Prostate gland (tissue), 2 donors: ENCODE measurements around the gene DNAH9. TPM values are rescaled to one million over a fixed set of nuclear protein-coding genes. Genes with fewer than 3 reads are reported as not detected.

Source experiments
- DNase-seq: peaks from one replicate; pipeline ENCODE4 v3.0.0-alpha.2; 2019; ENCODE audit warnings: low spot score
- H3K27ac ChIP-seq, 2 donors: fragments of 200-600 bp; sonication (generic); 2 replicates each; pipeline ENCODE4 v1.5.1; 2017 to 2019
- H3K27me3 ChIP-seq: fragments of 200-600 bp; sonication (generic); replicated peaks from 2 replicates; pipeline ENCODE4 v1.5.1; 2019; ENCODE audit not compliant: insufficient read depth
- H3K36me3 ChIP-seq, 2 donors: fragments of 200-600 bp; sonication (generic); 1 replicate in 1 of 2; 2 replicates in 1 of 2; pipeline versions ENCODE4 v1.5.1 to v1.8.1; 2017 to 2019
- H3K4me1 ChIP-seq: fragments of 200-600 bp; sonication (generic); replicated peaks from 2 replicates; pipeline ENCODE4 v1.5.1; 2019
- H3K4me3 ChIP-seq, 2 donors: fragments of 200-600 bp; sonication (generic); 2 replicates each; pipeline ENCODE4 v1.5.1; 2017 to 2019
- H3K9me3 ChIP-seq: fragments of 200-600 bp; sonication (generic); 2 replicates; pipeline ENCODE4 v1.5.1; 2017
- CTCF ChIP-seq, 4 experiments: fragments of 200-600 bp in 2 of 4; fragments of 450-650 bp in 2 of 4; sonication (generic) in 2 of 4; IDR thresholded peaks; 1 replicate in 3 of 4; 2 replicates in 1 of 4; pipeline ENCODE4 v1.5.1; 2016 to 2019; ENCODE audit warnings: antibody characterized with exemption in 4 of 4, mild to moderate bottlenecking in 2 of 4, moderate library complexity in 2 of 4
- POLR2A ChIP-seq: fragments of 450-650 bp; IDR thresholded peaks from one replicate; pipeline ENCODE4 v1.6.1; 2016; ENCODE audit warnings: antibody characterized with exemption, mild to moderate bottlenecking
- POLR2AphosphoS5 ChIP-seq: sonication (generic); formaldehyde crosslinking; IDR thresholded peaks from one replicate; pipeline ENCODE4 v1.6.1; 2017; ENCODE audit warnings: antibody characterized with exemption
- WGBS: methylation state at CpG from one replicate; pipeline ENCODE4 v1.1.5; 2018; 5-methylcytosine and 5-hydroxymethylcytosine counted together
- intact Hi-C: fragments of 100-400 bp; cut with DNase I; formaldehyde crosslinking; loops from one replicate; pipeline ENCODE4 v1.14.2; 2022
- total RNA-seq, 2 donors: library from RNA; depleted of rRNA; stranded (reverse); fragments of >200 nt; gene quantifications; one replicate each; pipeline ENCODE4 v1.1.0, GENCODE V29; 2016

Gene DNAH9
- total RNA-seq, 2 donors from 2014 or later, result 1.2 to 7.5 TPM

- no peak for DNase-seq
- Histone ChIP-seq H3K36me3 (no peaks in the 10 kb centered on the region), H3K4me1 (no peaks in the 10 kb centered on the region), H3K27ac (no peak overlapping the region), H3K27me3 (no peaks in the 10 kb centered on the region), H3K9me3 (no peaks in the 10 kb centered on the region), H3K4me3 (no peak overlapping the region)
- intact Hi-C loops, result loop anchor here (1.0 kb wide), 1 partner anchor 41 kb away; no protein-coding TSS in a partner anchor
- TF ChIP-seq POLR2AphosphoS5 (no peak), CTCF (IDR thresholded peaks at IDR 0.05) (no peak), POLR2A (no peak)
- WGBS, result 33% methylated on average over 4 of the region's 4 CpGs
Observed at GRCh38 chr17:11742886-11743285, 144.6 kb downstream of the DNAH9 start.

- intact Hi-C loops, result no loop called here
- DNase-seq, result no peak
Observed at GRCh38 chr17:11744696-11745095, 146.4 kb downstream of the DNAH9 start.

GRCh38 chr17:11747441-11747840, 149.2 kb downstream of the DNAH9 start:
- intact Hi-C loops, result no loop called here
- WGBS, result 91% methylated on average over 7 of the region's 7 CpGs
- H3K9me3 ChIP-seq, result no peaks in the 10 kb centered on the region
- no peak for DNase-seq
- H3K4me1 ChIP-seq, result no peaks in the 10 kb centered on the region
- no peak for TF ChIP-seq POLR2AphosphoS5
- TF ChIP-seq CTCF (IDR thresholded peaks at IDR 0.05), result no peak
- no peak for TF ChIP-seq POLR2A
- H3K36me3 ChIP-seq, result no peaks in the 10 kb centered on the region
- H3K27ac ChIP-seq, result no peak overlapping the region
- H3K27me3 ChIP-seq, result no peaks in the 10 kb centered on the region
- no peak overlapping the region for H3K4me3 ChIP-seq

More at GRCh38 chr17:11744696-11745095, 146.4 kb downstream of the DNAH9 start:
- Histone ChIP-seq H3K9me3 (no peaks in the 10 kb centered on the region), H3K4me1 (no peaks in the 10 kb centered on the region), H3K4me3 (no peak overlapping the region), H3K36me3 (no peaks in the 10 kb centered on the region), H3K27ac (no peak overlapping the region), H3K27me3 (no peaks in the 10 kb centered on the region)
- TF ChIP-seq POLR2AphosphoS5, result no peak
- no peak for TF ChIP-seq POLR2A
- no peak for TF ChIP-seq CTCF (IDR thresholded peaks at IDR 0.05)
- 97% methylated on average over 11 of the region's 11 CpGs for WGBS

- Histone ChIP-seq H3K27ac (no peak overlapping the region), H3K27me3 (no peaks in the 10 kb centered on the region), H3K4me1 (no peaks in the 10 kb centered on the region), H3K4me3 (no peak overlapping the region), H3K9me3 (no peaks in the 10 kb centered on the region), H3K36me3 (no peaks in the 10 kb centered on the region)
- 36% methylated on average over 5 of the region's 5 CpGs for WGBS
- DNase-seq, result no peak
- intact Hi-C loops, result no loop called here
- TF ChIP-seq POLR2AphosphoS5, result no peak
- TF ChIP-seq CTCF (IDR thresholded peaks at IDR 0.05), result no peak
- TF ChIP-seq POLR2A, result no peak
Observed at GRCh38 chr17:11757815-11758214, 159.5 kb downstream of the DNAH9 start.

- H3K9me3 ChIP-seq, result no peaks in the 10 kb centered on the region
- no peak for DNase-seq
- no peaks in the 10 kb centered on the region for H3K4me1 ChIP-seq
- no peaks in the 10 kb centered on the region for H3K27me3 ChIP-seq
- TF ChIP-seq POLR2A (no peak), POLR2AphosphoS5 (no peak), CTCF (IDR thresholded peaks at IDR 0.05) (no peak)
- H3K36me3 ChIP-seq, result no peaks in the 10 kb centered on the region
- H3K4me3 ChIP-seq, result no peak overlapping the region
- intact Hi-C loops, result no loop called here
- 96% methylated on average over 11 of the region's 11 CpGs for WGBS
- no peak overlapping the region for H3K27ac ChIP-seq
Observed at GRCh38 chr17:11768106-11768505, 169.8 kb downstream of the DNAH9 start.
